ENCODE results near the gene COX4I1. TPM values are rescaled to one million over a fixed set of nuclear protein-coding genes. Genes with fewer than 3 reads are reported as not detected.
"Not testable (repeated sequence)": the region's sequence is repeated elsewhere in the genome, so short reads cannot be mapped to it uniquely, and the experiment has no call there.

Gene COX4I1
- polyA plus RNA-seq, 3 donors = 985 to 1,312 (median 1,132) TPM

DNA sequence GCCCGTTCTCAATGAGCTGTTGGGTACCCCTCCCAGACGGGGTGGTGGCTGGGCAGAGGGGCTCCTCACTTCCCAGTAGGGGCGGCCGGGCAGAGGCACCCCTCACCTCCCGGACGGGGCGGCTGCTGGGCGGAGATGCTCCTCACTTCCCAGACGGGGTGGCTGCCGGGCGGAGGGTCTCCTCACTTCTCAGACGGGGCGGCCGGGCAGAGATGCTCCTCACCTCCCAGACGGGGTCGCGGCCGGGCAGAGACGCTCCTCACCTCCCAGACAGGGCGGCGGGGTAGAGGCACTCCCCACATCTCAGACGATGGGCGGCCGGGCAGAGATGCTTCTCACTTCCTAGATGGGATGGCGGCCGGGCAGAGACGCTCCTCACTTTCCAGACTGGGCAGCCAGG, 8.6 kb downstream of the COX4I1 start:
- H3K79me2 ChIP-seq (ENCODE audit: insufficient read depth, low read length); H3K4me3 Mint-ChIP-seq; H2AFZ ChIP-seq (ENCODE audit: insufficient read depth, low read depth, low read length, poor library complexity, severe bottlenecking); H3K9ac ChIP-seq (ENCODE audit: insufficient read depth, low read length, poor library complexity, severe bottlenecking); H3K4me1 ChIP-seq (ENCODE audit: control insufficient read depth in 1 of 2, insufficient read depth in 2 of 2, low read length in 2 of 2); H3K27ac ChIP-seq (ENCODE audit: low read depth in 1 of 2, low read length in 2 of 2); H3K9me3 ChIP-seq (replicated peaks in 1 of 2; ENCODE audit: control insufficient read depth in 1 of 2, insufficient read depth in 1 of 2, low read length in 2 of 2); H3K4me1 Mint-ChIP-seq; DNase-seq; H3K4me3 ChIP-seq (replicated peaks in 1 of 3; ENCODE audit: low read depth in 2 of 3, low read length in 3 of 3); H3K4me2 ChIP-seq (replicated peaks; ENCODE audit: extremely low read depth, low read length, poor library complexity, severe bottlenecking); H3K27ac Mint-ChIP-seq; H3K9me3 Mint-ChIP-seq; intact Hi-C loops (cut with micrococcal nuclease): not testable (repeated sequence)
- peaks cover 37 to 44% of the 10 kb centered on the region in 2 donors for H3K36me3 Mint-ChIP-seq
- WGBS (ENCODE audit: insufficient coverage) = no CpG with 5 or more reads among the region's 27 CpGs
- peaks cover 24 to 32% (median 30%) of the 10 kb centered on the region in 3 donors for H3K27me3 Mint-ChIP-seq (ENCODE audit: low read depth in 3 of 3)
- peaks cover 40 to 43% of the 10 kb centered on the region in 2 donors for H3K36me3 ChIP-seq (replicated peaks in 1 of 2; ENCODE audit: control insufficient read depth in 1 of 2, insufficient read depth in 2 of 2, low read length in 2 of 2)
- peaks cover 35% of the 10 kb centered on the region for H4K20me1 ChIP-seq (ENCODE audit: insufficient read depth, low read length)
- peaks cover 7 to 23% of the 10 kb centered on the region in 2 donors for H3K27me3 ChIP-seq (ENCODE audit: control insufficient read depth in 2 of 2, insufficient read depth in 2 of 2, low read length in 2 of 2)

DNA sequence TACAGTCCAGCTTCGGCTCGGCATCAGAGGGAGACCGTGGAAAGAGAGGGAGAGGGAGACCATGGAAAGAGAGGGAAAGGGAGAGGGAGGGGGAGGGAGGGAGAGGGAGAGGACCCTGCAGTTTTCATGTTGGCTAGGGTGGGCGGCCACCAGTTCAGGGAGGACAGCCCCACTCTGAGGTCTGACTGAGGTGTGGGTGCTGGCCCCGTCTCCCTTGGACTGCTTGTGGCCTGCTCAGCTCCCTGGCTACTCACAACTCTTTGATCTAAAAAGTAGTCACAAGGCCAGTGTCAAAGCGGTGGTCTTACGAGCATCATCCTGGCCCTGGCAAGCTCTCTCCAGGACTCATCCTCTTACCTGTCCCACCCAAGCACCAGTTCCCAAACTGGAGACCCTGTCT, 9.4 kb downstream of the COX4I1 start:
- H3K27ac Mint-ChIP-seq = no peak overlapping the region
- peaks cover 1% of the 10 kb centered on the region for H3K79me2 ChIP-seq (ENCODE audit: insufficient read depth, low read length)
- H3K4me3 ChIP-seq (replicated peaks in 1 of 3; ENCODE audit: low read depth in 2 of 3, low read length in 3 of 3) = no peak overlapping the region
- H3K4me2 ChIP-seq (replicated peaks; ENCODE audit: extremely low read depth, low read length, poor library complexity, severe bottlenecking) = no peak overlapping the region
- peaks cover 27% of the 10 kb centered on the region for H4K20me1 ChIP-seq (ENCODE audit: insufficient read depth, low read length)
- H2AFZ ChIP-seq (ENCODE audit: insufficient read depth, low read depth, low read length, poor library complexity, severe bottlenecking) = no peak overlapping the region
- peaks cover 29 to 36% of the 10 kb centered on the region in 2 donors for H3K36me3 Mint-ChIP-seq
- peaks cover 30 to 39% (median 36%) of the 10 kb centered on the region in 3 donors for H3K27me3 Mint-ChIP-seq (ENCODE audit: low read depth in 3 of 3)
- no peak overlapping the region for H3K27ac ChIP-seq (ENCODE audit: low read depth in 1 of 2, low read length in 2 of 2)
- H3K9ac ChIP-seq (ENCODE audit: insufficient read depth, low read length, poor library complexity, severe bottlenecking) = no peak overlapping the region
- peaks cover 7 to 24% of the 10 kb centered on the region in 2 donors for H3K27me3 ChIP-seq (ENCODE audit: control insufficient read depth in 2 of 2, insufficient read depth in 2 of 2, low read length in 2 of 2)
- TF ChIP-seq, protein P1, sequence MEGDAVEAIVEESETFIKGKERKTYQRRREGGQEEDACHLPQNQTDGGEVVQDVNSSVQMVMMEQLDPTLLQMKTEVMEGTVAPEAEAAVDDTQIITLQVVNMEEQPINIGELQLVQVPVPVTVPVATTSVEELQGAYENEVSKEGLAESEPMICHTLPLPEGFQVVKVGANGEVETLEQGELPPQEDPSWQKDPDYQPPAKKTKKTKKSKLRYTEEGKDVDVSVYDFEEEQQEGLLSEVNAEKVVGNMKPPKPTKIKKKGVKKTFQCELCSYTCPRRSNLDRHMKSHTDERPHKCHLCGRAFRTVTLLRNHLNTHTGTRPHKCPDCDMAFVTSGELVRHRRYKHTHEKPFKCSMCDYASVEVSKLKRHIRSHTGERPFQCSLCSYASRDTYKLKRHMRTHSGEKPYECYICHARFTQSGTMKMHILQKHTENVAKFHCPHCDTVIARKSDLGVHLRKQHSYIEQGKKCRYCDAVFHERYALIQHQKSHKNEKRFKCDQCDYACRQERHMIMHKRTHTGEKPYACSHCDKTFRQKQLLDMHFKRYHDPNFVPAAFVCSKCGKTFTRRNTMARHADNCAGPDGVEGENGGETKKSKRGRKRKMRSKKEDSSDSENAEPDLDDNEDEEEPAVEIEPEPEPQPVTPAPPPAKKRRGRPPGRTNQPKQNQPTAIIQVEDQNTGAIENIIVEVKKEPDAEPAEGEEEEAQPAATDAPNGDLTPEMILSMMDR (IDR thresholded peaks at IDR 0.05) = no peak
- H3K9me3 ChIP-seq (replicated peaks in 1 of 2; ENCODE audit: control insufficient read depth in 1 of 2, insufficient read depth in 1 of 2, low read length in 2 of 2) = no peaks in the 10 kb centered on the region
- intact Hi-C loops (cut with micrococcal nuclease) = no loop called here
- no peak for DNase-seq
- peaks cover 31 to 34% of the 10 kb centered on the region in 2 donors for H3K36me3 ChIP-seq (replicated peaks in 1 of 2; ENCODE audit: control insufficient read depth in 1 of 2, insufficient read depth in 2 of 2, low read length in 2 of 2)
- peaks cover 0 to 3% (median 0%) of the 10 kb centered on the region in 7 donors for H3K9me3 Mint-ChIP-seq
- 97% methylated on average over 5 of the region's 7 CpGs for WGBS (ENCODE audit: insufficient coverage)
- no peaks in the 10 kb centered on the region for H3K4me1 ChIP-seq (ENCODE audit: control insufficient read depth in 1 of 2, insufficient read depth in 2 of 2, low read length in 2 of 2)
- H3K4me3 Mint-ChIP-seq = no peak overlapping the region
- no peaks in the 10 kb centered on the region for H3K4me1 Mint-ChIP-seq

Data from CD14-positive monocyte (primary cell).